Right lobe of liver (tissue), 4 donors: Measurements from ENCODE around the gene DIP2A.

Experiments used
- POLR2A ChIP-seq: fragments of 450-650 bp; IDR thresholded peaks from one replicate; pipeline ENCODE4 v1.6.1; 2017; ENCODE audit warnings: antibody characterized with exemption, mild to moderate bottlenecking
- TF ChIP-seq, protein P1 (sequence below), 4 donors: fragments of 200-600 bp in 3 of 4; fragments of 450-650 bp in 1 of 4; IDR thresholded peaks; one replicate each; pipeline versions ENCODE4 v1.5.1 to v1.8.0; 2016 to 2022; ENCODE audit warnings: antibody characterized with exemption in 4 of 4, mild to moderate bottlenecking in 2 of 4
- donor health status: DM: no; HTN: no; CAD: no.
- donor health status: DM: no; HTN: no; CAD: no.
- donor health status: DM: no; HTN: yes; CAD: no.

DNA sequence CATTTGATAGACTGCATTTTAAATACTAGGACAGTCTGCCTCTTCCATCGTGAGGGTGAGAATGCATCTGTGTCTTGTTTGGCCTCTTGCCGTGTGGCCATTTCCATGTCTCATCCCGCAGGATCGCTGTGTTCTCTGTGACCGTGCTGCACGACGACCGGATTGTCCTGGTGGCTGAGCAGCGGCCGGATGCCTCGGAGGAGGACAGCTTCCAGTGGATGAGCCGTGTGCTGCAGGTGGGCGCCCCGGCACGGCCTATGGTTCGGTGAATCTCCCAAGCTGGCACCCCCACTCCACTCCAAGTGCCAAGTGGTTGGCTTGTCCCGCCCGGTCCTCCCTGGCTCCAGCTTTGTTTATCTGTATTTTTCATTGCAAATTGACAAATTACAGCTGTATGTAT lies 91.0 kb downstream of the DIP2A start:
- TF ChIP-seq, protein P1, sequence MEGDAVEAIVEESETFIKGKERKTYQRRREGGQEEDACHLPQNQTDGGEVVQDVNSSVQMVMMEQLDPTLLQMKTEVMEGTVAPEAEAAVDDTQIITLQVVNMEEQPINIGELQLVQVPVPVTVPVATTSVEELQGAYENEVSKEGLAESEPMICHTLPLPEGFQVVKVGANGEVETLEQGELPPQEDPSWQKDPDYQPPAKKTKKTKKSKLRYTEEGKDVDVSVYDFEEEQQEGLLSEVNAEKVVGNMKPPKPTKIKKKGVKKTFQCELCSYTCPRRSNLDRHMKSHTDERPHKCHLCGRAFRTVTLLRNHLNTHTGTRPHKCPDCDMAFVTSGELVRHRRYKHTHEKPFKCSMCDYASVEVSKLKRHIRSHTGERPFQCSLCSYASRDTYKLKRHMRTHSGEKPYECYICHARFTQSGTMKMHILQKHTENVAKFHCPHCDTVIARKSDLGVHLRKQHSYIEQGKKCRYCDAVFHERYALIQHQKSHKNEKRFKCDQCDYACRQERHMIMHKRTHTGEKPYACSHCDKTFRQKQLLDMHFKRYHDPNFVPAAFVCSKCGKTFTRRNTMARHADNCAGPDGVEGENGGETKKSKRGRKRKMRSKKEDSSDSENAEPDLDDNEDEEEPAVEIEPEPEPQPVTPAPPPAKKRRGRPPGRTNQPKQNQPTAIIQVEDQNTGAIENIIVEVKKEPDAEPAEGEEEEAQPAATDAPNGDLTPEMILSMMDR (IDR thresholded peaks at IDR 0.05): no peak
- no peak for TF ChIP-seq POLR2A
